Skin of body (tissue), 2 donors: ENCODE data around the gene PHPT1. TPM values are rescaled to one million over a fixed set of nuclear protein-coding genes. Genes with fewer than 3 reads are reported as not detected.
"Not testable (repeated sequence)": the region's sequence is repeated elsewhere in the genome, so short reads cannot be mapped to it uniquely, and the experiment has no call there.

Experiments
- DNase-seq: peaks from one replicate; lab custom pipeline; 2025; lab: John Stamatoyannopoulos, UW
- total RNA-seq: library from RNA; depleted of rRNA; stranded (reverse); fragments of >200 nt; gene quantifications from one replicate; pipeline ENCODE4 v1.2.3, GENCODE V29; 2014

PHPT1 gene
- total RNA-seq, 1 donor from 2014 or later, result 70.4 TPM

- DNase-seq, result no peak
Measured at GRCh38 chr9:136823136-136824046, 25.8 kb upstream of the PHPT1 start.

- no peak for DNase-seq
Measured at GRCh38 chr9:136824496-136825225, 24.5 kb upstream of the PHPT1 start.

GRCh38 chr9:136825295-136826187 is 23.7 kb upstream of the PHPT1 start:
- DNase-seq, result no peak

- DNase-seq, result no peak
Measured at GRCh38 chr9:136826188-136826541, 23.0 kb upstream of the PHPT1 start.

GRCh38 chr9:136826703-136827582 is 22.3 kb upstream of the PHPT1 start:
- DNase-seq, result no peak

- no peak for DNase-seq
Measured at GRCh38 chr9:136827794-136828473, 21.3 kb upstream of the PHPT1 start.

GRCh38 chr9:136828474-136829140 is 20.6 kb upstream of the PHPT1 start:
- DNase-seq, result no peak

DNA sequence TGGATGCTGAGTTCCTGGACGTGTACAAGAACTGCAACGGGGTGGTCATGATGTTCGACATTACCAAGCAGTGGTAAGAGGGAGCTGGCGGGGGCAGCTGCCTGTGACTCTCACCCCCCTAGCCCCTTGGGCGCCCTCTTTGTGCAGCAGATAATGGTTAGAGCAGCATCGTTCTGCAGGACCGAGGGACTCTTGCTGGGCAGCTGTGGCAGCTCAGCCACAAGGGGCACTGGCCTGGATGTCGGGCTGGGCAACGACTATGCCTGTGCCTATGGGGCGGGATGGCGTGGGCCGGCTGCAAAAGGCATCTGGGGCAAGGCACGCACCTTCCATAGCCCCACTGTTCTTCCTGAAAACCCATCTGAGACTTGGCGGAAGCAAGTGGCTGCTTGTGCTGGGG is 19.8 kb upstream of the PHPT1 start:
- DNase-seq, result no peak

GRCh38 chr9:136829981-136830885 is 19.0 kb upstream of the PHPT1 start:
- no peak for DNase-seq

DNA sequence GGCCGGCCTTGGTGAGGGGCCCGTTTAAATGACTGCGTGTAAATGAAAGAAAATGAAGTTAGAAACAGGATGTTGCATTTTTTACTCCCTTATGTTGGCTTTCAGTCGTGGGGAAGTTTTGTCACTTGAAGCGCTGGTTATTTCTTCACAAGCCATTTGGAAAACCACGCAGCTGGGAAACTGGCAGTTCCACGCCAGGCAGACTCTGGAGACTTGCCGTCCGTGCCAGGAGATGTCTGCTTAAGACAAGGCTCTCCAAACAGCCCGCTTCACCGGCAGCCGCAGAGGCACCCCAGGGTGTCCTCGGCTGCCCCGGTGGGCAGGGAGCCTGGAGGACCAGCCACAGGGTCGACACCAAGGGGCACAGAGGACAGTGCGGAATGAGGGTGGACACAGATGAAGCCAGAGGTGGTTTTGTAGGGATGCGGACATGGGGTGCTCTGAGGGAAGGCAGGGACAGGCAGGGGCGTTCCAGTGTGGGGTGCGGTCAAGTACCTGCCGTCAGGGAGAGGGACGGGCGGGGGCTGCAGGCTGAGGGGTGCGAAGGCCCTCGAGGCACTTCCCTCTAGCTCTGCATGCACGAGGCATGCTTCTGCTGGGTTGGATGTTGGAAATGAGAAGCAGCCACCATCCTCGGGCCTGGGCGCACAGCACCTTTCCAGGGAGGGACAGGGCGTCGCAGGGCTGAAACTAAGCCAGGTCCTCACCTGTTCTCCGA is 18.0 kb upstream of the PHPT1 start:
- no peak for DNase-seq

- DNase-seq, result no peak
Measured at GRCh38 chr9:136831720-136832104, 17.5 kb upstream of the PHPT1 start.

DNA sequence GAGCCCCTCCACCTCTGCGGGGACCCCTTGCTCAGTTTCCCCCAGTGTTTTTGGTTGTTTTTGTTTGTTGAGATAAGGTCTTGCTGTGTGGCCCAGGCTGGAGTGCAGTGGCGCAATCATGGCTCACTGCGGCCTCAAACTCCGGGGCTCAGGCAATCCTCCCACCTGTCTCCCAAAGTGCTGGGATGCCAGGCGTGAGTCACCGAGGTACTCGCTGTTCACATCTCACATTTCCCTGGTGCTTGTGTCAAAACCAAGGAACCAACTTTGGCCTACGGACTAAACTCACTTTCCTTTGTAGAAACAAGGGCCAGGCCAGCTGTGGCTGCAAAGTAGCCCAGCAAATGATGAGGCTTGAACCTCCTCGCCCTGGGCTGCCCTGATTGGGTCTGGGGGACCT is 16.6 kb upstream of the PHPT1 start:
- no peak for DNase-seq

- not testable (repeated sequence) for DNase-seq
Measured at GRCh38 chr9:136833381-136834048, 15.7 kb upstream of the PHPT1 start.

DNA sequence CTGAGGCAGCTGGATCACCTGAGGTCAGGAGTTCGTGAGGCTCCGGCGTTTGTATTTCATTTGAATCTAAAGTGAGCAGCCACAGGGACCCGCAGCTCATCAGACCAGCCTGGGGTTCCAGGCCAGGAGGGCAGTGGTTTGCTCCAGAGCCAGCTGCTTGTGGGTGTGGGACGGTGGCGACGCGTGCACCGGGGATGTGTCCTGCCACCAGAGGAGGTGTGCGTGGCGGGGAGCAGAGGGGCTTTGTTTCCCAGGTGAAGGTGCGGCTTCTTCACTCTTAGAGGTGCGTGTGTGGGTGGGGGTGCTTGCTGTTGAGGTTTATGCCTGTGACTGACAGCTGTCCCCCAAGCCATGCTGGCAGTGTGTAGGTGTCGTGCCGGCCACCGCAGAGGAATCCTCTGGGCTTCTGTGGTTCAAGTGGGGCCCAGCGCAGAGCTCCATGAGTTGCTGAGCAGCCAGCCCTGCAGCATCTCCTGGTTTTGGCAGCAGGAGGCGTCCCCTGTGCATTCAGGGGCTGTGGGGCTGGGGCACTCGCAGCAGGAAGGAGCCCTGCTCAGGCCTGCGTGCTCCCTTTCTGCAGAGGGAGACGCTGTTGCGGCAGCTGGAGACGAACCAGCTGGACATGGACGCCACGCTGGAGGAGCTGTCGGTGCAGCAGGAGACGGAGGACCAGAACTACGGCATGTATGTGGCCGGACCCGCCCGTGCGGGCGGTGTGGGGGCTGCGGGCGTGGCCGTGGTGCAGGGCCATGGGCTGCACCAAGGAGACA is 13.9 kb upstream of the PHPT1 start:
- no peak for DNase-seq

DNA sequence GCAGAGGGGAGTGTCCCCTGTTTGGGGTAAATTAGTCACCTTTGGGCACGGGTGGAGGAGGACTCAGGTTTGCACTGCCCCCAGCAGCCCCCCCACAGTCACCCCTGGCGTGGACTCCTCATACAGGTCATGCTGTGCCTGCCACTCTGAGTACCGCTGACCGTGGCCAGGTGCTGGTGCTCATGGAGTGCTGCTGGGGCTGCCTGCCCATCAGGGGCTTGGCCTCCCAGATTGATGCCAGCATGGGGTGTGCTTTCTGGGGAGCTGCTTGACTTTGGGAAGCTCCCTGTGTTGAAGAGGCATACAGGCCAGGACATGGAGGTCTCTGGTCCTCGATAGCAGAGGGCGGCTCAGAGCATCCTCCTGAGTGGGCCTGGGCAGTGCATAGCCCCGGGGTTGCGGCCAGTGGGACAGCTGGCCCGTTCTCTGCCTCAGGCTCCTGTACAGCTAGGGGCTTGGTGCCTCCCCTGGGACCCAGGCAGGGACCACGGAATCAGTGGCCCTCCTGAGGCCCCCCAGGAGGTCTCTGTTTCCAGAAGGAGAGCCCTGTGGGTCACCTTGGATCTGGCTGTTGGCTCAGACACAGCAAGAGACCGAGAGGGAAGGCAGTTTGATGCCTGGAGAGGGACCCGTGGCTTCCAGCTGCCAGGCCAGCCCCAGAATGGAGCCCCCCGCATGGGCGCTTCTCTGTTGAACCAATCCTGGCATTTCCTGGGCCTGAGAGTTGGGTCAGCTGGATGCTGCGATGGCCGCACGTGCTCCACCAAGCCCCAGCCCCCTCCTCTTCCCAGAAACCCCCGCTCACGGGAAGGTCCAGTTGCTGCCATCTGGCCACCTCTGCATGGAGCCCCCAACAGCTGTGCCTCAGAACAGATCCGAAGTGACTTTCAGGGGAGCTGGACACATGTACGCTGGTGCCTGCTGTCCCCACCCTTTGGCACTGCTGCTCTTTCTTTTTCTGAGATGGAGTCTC is 13.0 kb upstream of the PHPT1 start:
- no peak for DNase-seq
